ENCODE results near the gene AGAP3. TPM values are rescaled to one million over a fixed set of nuclear protein-coding genes. Genes with fewer than 3 reads are reported as not detected.

AGAP3 gene
- total and polyA plus RNA-seq, 9 donors, result 22.3 to 125 (median 79.9) TPM

DNA sequence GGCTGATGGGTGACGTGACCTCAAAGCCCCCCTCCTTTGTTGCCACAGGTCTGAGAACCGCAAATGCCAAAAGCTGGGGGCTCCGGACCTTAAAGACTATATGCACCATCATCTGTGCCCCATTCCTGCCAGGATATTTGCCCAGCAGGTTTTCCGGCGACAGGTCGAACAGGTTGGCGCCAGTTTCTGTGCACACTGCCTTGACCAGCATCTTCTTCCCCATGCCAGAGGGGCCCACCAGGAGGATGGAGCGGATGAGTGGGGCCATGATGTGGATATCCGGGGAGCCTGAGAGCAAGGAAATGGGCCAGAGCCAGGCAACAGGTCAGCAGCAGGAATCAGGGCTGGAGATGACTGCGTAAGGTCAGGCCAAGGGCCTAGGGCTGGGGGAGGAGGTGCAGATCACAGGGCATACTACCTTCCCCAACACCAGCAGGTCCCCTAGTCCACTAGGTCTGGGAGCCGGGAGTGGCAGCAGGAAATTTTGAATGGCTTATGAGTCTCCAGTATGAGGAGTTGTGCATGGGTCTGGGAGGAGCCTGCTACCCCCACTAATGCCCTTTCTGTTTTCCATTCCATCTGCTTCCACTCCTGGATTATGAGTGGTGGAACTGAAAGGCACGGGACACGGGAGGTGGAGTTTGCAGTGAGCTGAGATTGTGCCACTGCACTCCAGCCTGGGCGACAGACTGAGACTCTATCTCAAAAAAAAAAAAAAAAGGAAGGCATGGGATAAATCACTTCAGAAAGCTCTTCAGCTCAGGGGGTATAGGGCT, 107.1 kb downstream of the AGAP3 start:
- no peak for TF ChIP-seq POLR2A (IDR thresholded peaks at IDR 0.05)
- H3K27ac ChIP-seq, result no peak overlapping the region
- H3K4me3 ChIP-seq, result no peak overlapping the region
- no peaks in the 10 kb centered on the region for H3K27me3 ChIP-seq
- no peaks in the 10 kb centered on the region for H3K4me1 ChIP-seq (ENCODE audit: insufficient read depth)
- no peaks in the 10 kb centered on the region for H3K36me3 ChIP-seq
- DNase-seq, result no peak
- WGBS, 3 donors, result 88 to 90% (median 88%) methylated on average over 14 of the region's 14 CpGs
- intact Hi-C loops (cut with DNase I), result no loop called here
- H3K9me3 ChIP-seq, result no peaks in the 10 kb centered on the region

Other genes starting within 250 kb of the AGAP3 start
- under 1 TPM in 2 of 7 donors, not detected in 5; 0.26 to 0.95 TPM for gene AOC1, start 234.0 kb upstream of the AGAP3 start, total RNA-seq
- not detected for gene AOC1, start 234.0 kb upstream of the AGAP3 start, polyA plus RNA-seq
- gene KCNH2, start 108.2 kb upstream of the AGAP3 start, total RNA-seq, result 10 to 100 TPM in 2 of 7 donors, 1 to 10 TPM in 5; 2.0 to 26.3 (median 8.0) TPM
- 1 to 10 TPM; 3.0 to 5.0 TPM for gene KCNH2, start 108.2 kb upstream of the AGAP3 start, polyA plus RNA-seq
- 10 to 100 TPM in 1 of 7 donors, 1 to 10 TPM in 6; 2.9 to 26.0 (median 5.4) TPM for gene NOS3, start 95.5 kb upstream of the AGAP3 start, total RNA-seq
- gene NOS3, start 95.5 kb upstream of the AGAP3 start, polyA plus RNA-seq, result 1 to 10 TPM; 1.0 to 8.9 TPM
- gene ATG9B, start 62.0 kb upstream of the AGAP3 start, total RNA-seq, result 1 to 10 TPM in 1 of 7 donors, under 1 TPM in 6; 0.18 to 1.0 (median 0.40) TPM
- gene ATG9B, start 62.0 kb upstream of the AGAP3 start, polyA plus RNA-seq, result under 1 TPM; 0.03 to 0.19 TPM
- gene ABCB8, start 58.0 kb upstream of the AGAP3 start, total RNA-seq, result 10 to 100 TPM; 15.5 to 45.2 (median 29.1) TPM
- 10 to 100 TPM in 1 of 2 donors, 1 to 10 TPM in 1; 6.1 to 14.7 TPM for gene ABCB8, start 58.0 kb upstream of the AGAP3 start, polyA plus RNA-seq
- gene ASIC3, start 37.9 kb upstream of the AGAP3 start, total RNA-seq, result 1 to 10 TPM; 2.5 to 9.4 (median 4.5) TPM
- gene ASIC3, start 37.9 kb upstream of the AGAP3 start, polyA plus RNA-seq, result 1 to 10 TPM; 1.0 to 2.9 TPM
- 1 to 10 TPM; 2.7 to 5.9 (median 4.1) TPM for gene CDK5, start 28.6 kb upstream of the AGAP3 start, total RNA-seq
- gene CDK5, start 28.6 kb upstream of the AGAP3 start, polyA plus RNA-seq, result 1 to 10 TPM; 3.8 to 9.4 TPM
- gene SLC4A2, start 26.9 kb upstream of the AGAP3 start, total RNA-seq, result 100 to 1,000 TPM in 4 of 7 donors, 10 to 100 TPM in 3; 55.6 to 127 (median 108) TPM
- 10 to 100 TPM; 10.5 to 53.2 TPM for gene SLC4A2, start 26.9 kb upstream of the AGAP3 start, polyA plus RNA-seq
- gene FASTK, start 5.7 kb upstream of the AGAP3 start, total RNA-seq, result 10 to 100 TPM; 58.0 to 93.3 (median 75.8) TPM
- gene FASTK, start 5.7 kb upstream of the AGAP3 start, polyA plus RNA-seq, result 10 to 100 TPM in 1 of 2 donors, 1 to 10 TPM in 1; 5.4 to 95.2 TPM
- gene TMUB1, start 3.0 kb upstream of the AGAP3 start, total RNA-seq, result 10 to 100 TPM; 19.0 to 40.3 (median 33.8) TPM
- gene TMUB1, start 3.0 kb upstream of the AGAP3 start, polyA plus RNA-seq, result 10 to 100 TPM in 1 of 2 donors, 1 to 10 TPM in 1; 1.9 to 28.8 TPM
- gene GBX1, start 81.2 kb downstream of the AGAP3 start, total RNA-seq, result not detected
- gene GBX1, start 81.2 kb downstream of the AGAP3 start, polyA plus RNA-seq, result not detected
- gene ASB10, start 100.8 kb downstream of the AGAP3 start, total RNA-seq, result not detected
- not detected for gene ASB10, start 100.8 kb downstream of the AGAP3 start, polyA plus RNA-seq
- gene H2BK1, start 124.0 kb downstream of the AGAP3 start, total RNA-seq, result 1 to 10 TPM in 3 of 7 donors, not detected in 4; 1.0 to 1.3 (median 1.1) TPM
- gene H2BK1, start 124.0 kb downstream of the AGAP3 start, polyA plus RNA-seq, result under 1 TPM in 1 of 2 donors, not detected in 1; 0.36 TPM
- gene ABCF2, start 140.7 kb downstream of the AGAP3 start, total RNA-seq, result 10 to 100 TPM; 20.5 to 40.3 (median 31.0) TPM
- 10 to 100 TPM; 13.6 to 19.9 TPM for gene ABCF2, start 140.7 kb downstream of the AGAP3 start, polyA plus RNA-seq
- 10 to 100 TPM; 19.3 to 36.2 (median 28.5) TPM for gene CHPF2, start 146.0 kb downstream of the AGAP3 start, total RNA-seq
- 10 to 100 TPM in 1 of 2 donors, 1 to 10 TPM in 1; 8.4 to 18.8 TPM for gene CHPF2, start 146.0 kb downstream of the AGAP3 start, polyA plus RNA-seq
- gene SMARCD3, start 162.2 kb downstream of the AGAP3 start, total RNA-seq, result 100 to 1,000 TPM in 4 of 7 donors, 10 to 100 TPM in 3; 30.2 to 203 (median 101) TPM
- 10 to 100 TPM; 43.5 to 56.1 TPM for gene SMARCD3, start 162.2 kb downstream of the AGAP3 start, polyA plus RNA-seq

All from ovary (tissue), 9 donors.